Stimulated activated CD4-positive, alpha-beta T cell treated with anti-CD3 and anti-CD28 coated beads, Interleukin-12 subunit alpha, Interleukin-12 subunit beta, amount 100 ng/mL, for 48 hours (primary cell): ENCODE results near the gene BEND7.
"Not testable (repeated sequence)": the region's sequence is repeated elsewhere in the genome, so short reads cannot be mapped to it uniquely, and the experiment has no call there.

Source experiments
- DNase-seq, 3 donors: peaks; one replicate each; pipeline ENCODE4 v3.0.0-alpha.2; 2020; ENCODE audit warnings: low read depth in 2 of 3, low spot score in 1 of 3

The BEND7 gene

GRCh38 chr10:13528875-13529713, at the start of gene BEND7:
Gene BEND7 (minus strand): TSS chr10:13529014. CDS start chr10:13528533, 481 bp downstream.
- DNase-seq, result no peak

GRCh38 chr10:13573960-13574359, 45.1 kb upstream of the BEND7 start:
- no peak for DNase-seq

- DNase-seq, result no peak
Measured at GRCh38 chr10:13571541-13571940, 42.7 kb upstream of the BEND7 start.

- no peak for DNase-seq
Measured at GRCh38 chr10:13567030-13567429, 38.2 kb upstream of the BEND7 start.

GRCh38 chr10:13564576-13564975, 35.8 kb upstream of the BEND7 start:
- DNase-seq, result no peak

- DNase-seq, result no peak
Measured at GRCh38 chr10:13563481-13564445, 34.9 kb upstream of the BEND7 start.

GRCh38 chr10:13560597-13560996, 31.8 kb upstream of the BEND7 start:
- no peak for DNase-seq

GRCh38 chr10:13559124-13559700, 30.4 kb upstream of the BEND7 start:
- DNase-seq, result no peak

GRCh38 chr10:13555884-13556510, 27.2 kb upstream of the BEND7 start:
- DNase-seq, result no peak

GRCh38 chr10:13550802-13551201, 22.0 kb upstream of the BEND7 start:
- DNase-seq, result no peak

GRCh38 chr10:13542533-13542932, 13.7 kb upstream of the BEND7 start:
- DNase-seq, result no peak

GRCh38 chr10:13537985-13538384, 9.2 kb upstream of the BEND7 start:
- DNase-seq, result not testable (repeated sequence)

GRCh38 chr10:13536674-13537366, 8.0 kb upstream of the BEND7 start:
- DNase-seq, result peak in 2 of 3 donors; percentile 9 to 20

- no peak for DNase-seq
Measured at GRCh38 chr10:13535346-13535745, 6.5 kb upstream of the BEND7 start.

- DNase-seq, result no peak
Measured at GRCh38 chr10:13529714-13529973, 830 bp upstream of the BEND7 start.

GRCh38 chr10:13528123-13528874, 515 bp downstream of the BEND7 start:
- DNase-seq, result no peak

GRCh38 chr10:13527864-13528122, 1.0 kb downstream of the BEND7 start:
- no peak for DNase-seq

- DNase-seq, result no peak
Measured at GRCh38 chr10:13526948-13527863, 1.6 kb downstream of the BEND7 start.

- no peak for DNase-seq
Measured at GRCh38 chr10:13525663-13526062, 3.2 kb downstream of the BEND7 start.
